Lower lobe of right lung (tissue), 2 donors: ENCODE data around the gene TRAF7. TPM values are rescaled to one million over a fixed set of nuclear protein-coding genes. Genes with fewer than 3 reads are reported as not detected.

Source experiments
- ATAC-seq, 2 donors: fragments of 200-7000 bp; cut with Tn5 transposase; one replicate each; pipeline ENCODE4 v1.9.1; 2020 to 2022; ENCODE audit warnings: mild to moderate bottlenecking in 2 of 2, moderate library complexity in 2 of 2
- DNase-seq: peaks from one replicate; pipeline ENCODE4 v3.0.0-alpha.2; 2020
- H3K27ac ChIP-seq: fragments of 200-600 bp; one replicate; pipeline ENCODE4 v1.8.0; 2022
- H3K27me3 ChIP-seq: fragments of 200-600 bp; one replicate; pipeline ENCODE4 v1.8.0; 2022; ENCODE audit warnings: low read depth
- H3K36me3 ChIP-seq: fragments of 200-600 bp; one replicate; pipeline ENCODE4 v1.8.0; 2022; ENCODE audit warnings: mild to moderate bottlenecking
- H3K4me1 ChIP-seq: fragments of 200-600 bp; one replicate; pipeline ENCODE4 v1.8.0; 2022
- H3K4me3 ChIP-seq: fragments of 200-600 bp; one replicate; pipeline ENCODE4 v1.8.0; 2022; ENCODE audit warnings: mild to moderate bottlenecking
- H3K9me3 ChIP-seq: fragments of 200-600 bp; one replicate; pipeline ENCODE4 v1.8.0; 2022
- intact Hi-C: fragments of 100-400 bp; cut with DNase I; formaldehyde crosslinking; loops from one replicate; pipeline ENCODE4 v1.11.0; 2022
- total RNA-seq: library from RNA; stranded (reverse); fragmentation: NEBNext Ultra II Directional; extraction: Animal tissue kit (Norgen Biotek cat#: 25700); gene quantifications from one replicate; pipeline ENCODE4 v1.2.1, GENCODE V29; 2021
- TF ChIP-seq, protein P1 (sequence below): fragments of 200-600 bp; IDR thresholded peaks from one replicate; pipeline ENCODE4 v1.8.0; 2022; ENCODE audit warnings: antibody characterized with exemption, mild to moderate bottlenecking
- donor health status: DM: no; HTN: yes; CAD: no; lungs with severe emphysema.

The TRAF7 gene
- total RNA-seq, 1 donor from 2014 or later: 61.9 TPM

DNA sequence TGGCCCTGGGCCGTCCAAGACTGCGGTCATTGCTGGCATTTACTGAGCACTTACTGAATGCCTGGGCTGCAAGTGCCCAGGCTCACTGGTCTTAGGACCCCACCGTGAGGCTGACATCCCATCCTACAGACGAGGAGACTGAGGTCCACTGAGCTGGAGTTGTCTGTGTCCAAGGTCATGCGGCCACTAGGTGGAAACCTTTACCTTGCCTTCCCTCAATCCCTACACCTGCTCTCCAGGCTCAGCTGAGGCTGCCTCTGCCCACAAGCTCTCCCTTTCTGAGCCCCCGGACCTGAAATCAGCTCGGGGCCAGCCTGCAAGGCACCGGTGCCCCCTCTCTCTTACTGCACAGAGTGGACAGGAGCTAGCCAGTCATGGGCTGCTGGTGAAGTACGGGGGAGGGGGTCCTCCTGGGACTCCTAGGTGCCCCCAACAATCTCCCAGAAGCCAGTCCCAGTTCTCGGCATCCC is 39.3 kb downstream of the TRAF7 start:
- TF ChIP-seq, protein P1, sequence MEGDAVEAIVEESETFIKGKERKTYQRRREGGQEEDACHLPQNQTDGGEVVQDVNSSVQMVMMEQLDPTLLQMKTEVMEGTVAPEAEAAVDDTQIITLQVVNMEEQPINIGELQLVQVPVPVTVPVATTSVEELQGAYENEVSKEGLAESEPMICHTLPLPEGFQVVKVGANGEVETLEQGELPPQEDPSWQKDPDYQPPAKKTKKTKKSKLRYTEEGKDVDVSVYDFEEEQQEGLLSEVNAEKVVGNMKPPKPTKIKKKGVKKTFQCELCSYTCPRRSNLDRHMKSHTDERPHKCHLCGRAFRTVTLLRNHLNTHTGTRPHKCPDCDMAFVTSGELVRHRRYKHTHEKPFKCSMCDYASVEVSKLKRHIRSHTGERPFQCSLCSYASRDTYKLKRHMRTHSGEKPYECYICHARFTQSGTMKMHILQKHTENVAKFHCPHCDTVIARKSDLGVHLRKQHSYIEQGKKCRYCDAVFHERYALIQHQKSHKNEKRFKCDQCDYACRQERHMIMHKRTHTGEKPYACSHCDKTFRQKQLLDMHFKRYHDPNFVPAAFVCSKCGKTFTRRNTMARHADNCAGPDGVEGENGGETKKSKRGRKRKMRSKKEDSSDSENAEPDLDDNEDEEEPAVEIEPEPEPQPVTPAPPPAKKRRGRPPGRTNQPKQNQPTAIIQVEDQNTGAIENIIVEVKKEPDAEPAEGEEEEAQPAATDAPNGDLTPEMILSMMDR: peak; percentile 54
- Histone ChIP-seq H3K27me3 (peaks cover 40% of the 10 kb centered on the region), H3K4me3 (no peak overlapping the region), H3K4me1 (peaks cover 13% of the 10 kb centered on the region), H3K36me3 (no peaks in the 10 kb centered on the region), H3K9me3 (no peaks in the 10 kb centered on the region), H3K27ac (no peak overlapping the region)
- intact Hi-C loops: no loop called here
- ATAC-seq: peak; percentile 75 to 82
- no peak for DNase-seq

DNA sequence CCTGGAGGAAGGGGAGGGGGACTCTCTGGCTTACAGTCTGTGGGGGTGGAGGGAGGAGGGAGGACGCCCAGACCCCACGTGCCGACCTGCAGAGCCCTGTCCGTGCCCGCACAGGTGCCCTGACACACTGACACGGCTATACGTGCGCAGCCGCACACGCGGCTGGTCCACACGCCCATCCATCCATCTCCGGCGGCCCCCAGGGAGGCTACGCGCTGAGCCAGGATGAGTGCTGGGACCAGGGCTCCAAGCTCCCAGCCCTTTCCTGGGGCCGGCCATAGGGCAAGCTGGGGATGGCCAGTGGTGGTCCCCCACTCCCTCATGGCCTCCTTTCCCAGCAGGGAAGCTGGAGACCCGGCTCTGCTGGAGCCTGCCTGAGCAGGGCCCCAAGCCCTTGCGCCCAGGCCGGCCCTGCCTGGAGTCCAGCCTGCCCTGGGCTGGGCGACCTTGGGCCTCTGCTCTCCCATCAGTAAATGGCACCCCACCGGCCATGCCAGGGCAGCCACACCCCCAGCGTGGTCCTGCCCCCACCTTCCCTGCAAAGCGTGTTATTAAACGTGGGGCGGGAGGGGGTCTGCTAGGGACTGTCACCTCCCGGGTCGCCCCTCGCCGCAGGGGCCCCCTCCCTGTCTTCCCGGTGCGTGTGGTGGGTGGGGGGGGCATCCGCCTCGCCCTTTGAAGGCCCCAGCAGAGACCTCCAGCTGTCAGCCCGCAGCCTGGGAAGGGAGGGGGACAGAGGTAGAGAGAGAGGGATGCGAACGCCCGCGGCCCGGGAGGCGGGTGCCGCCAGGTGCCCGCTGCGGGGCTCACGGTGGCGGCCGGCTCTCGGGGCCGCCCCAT is 40.0 kb downstream of the TRAF7 start:
- DNase-seq: no peak
- intact Hi-C loops: no loop called here
- Histone ChIP-seq H3K4me3 (peak overlapping the region; percentile 36), H3K27ac (no peak overlapping the region), H3K27me3 (peaks cover 40% of the 10 kb centered on the region), H3K4me1 (peaks cover 13% of the 10 kb centered on the region), H3K36me3 (no peaks in the 10 kb centered on the region), H3K9me3 (no peaks in the 10 kb centered on the region)
- TF ChIP-seq, protein P1: no peak
- peak; percentile 3 to 16 for ATAC-seq

DNA sequence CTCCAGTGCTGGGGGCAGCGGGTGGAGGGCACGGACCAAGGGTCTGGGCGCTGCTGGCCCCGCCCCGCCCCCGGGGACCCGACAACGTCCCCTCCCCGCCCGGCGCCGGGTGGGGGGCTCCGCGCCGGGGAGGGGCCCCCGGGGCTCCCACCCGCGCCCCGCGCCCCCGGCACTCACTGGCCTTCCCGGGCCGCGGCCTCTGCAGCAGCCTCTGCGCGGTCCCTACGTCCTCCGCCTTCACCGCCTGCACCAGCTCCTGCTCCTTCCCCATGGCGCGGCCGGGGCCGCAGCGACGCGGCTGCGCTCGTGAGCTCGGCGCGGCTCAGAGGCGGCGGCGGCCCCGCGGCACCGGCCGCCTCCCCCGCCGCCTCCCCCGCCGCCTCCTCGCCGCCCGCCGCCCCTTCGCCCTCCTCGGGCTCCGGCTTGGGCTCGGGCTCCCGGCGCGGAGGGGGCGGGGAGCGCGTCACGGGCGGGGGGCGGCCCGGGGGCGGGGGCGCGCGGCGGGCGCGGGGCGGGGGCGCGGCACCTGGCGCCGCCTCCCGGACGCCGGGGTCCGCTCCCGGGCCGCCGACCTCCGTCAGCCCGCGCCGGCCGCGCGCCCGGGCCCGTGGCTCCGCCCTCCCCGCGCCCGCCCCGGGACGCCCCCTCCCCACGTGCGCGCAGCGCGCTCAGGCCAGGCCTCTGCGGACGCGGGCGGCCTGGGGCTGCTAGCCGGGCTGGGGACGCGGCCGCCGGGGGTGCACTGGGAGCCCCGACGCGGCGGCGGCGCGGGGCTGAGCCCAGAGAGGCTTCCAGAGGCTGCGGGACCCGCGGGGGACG is 40.8 kb downstream of the TRAF7 start, which contains the start of gene CASKIN1:
Gene CASKIN1 (minus strand): TSS at position 444 of the 819 bp plus-strand sequence. CDS start 173 bp downstream, at position 271.
- H3K27me3 ChIP-seq: peaks cover 40% of the 10 kb centered on the region

DNA sequence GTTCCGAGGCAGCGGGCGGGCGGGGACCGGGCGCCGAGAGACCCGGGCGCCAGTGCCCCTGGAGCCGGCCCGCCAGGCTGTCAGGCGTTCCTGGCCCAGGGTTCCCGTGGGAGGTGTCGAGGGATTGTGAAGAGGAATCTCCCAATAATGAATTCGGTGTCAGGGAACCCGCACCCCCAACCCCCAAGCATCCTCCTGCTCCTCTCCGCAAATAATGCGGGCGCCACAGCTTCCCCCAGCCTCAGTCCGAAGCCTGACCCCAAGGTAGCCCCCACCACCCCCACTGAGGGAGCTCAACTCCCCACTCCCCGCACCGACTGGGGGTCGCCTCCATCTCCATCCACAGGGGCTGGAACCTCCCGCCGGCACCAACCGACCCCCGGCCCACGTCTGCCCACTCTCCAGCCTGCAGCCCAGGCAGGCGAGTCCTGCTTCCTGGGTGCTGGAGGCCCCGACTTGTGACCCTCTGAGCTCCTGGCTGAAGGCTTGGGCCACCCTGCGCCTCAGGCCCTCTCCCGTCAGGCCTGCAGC is 41.5 kb downstream of the TRAF7 start:
- DNase-seq (no peak), ATAC-seq (no peak)
- Histone ChIP-seq H3K4me1 (peaks cover 13% of the 10 kb centered on the region), H3K9me3 (no peaks in the 10 kb centered on the region), H3K27me3 (peaks cover 40% of the 10 kb centered on the region), H3K4me3 (no peak overlapping the region), H3K27ac (no peak overlapping the region), H3K36me3 (no peaks in the 10 kb centered on the region)
- TF ChIP-seq, protein P1: no peak
- intact Hi-C loops: no loop called here

More for the DNA sequence above, 40.8 kb downstream of the TRAF7 start, which contains the start of gene CASKIN1:
- Histone ChIP-seq H3K4me1 (peaks cover 13% of the 10 kb centered on the region), H3K36me3 (no peaks in the 10 kb centered on the region), H3K27ac (no peak within 1 kb of the TSS), H3K9me3 (no peaks in the 10 kb centered on the region), H3K4me3 (peak within 1 kb of the TSS; percentile 36)
- intact Hi-C loops: no loop called here
- DNase-seq: no peak
- TF ChIP-seq, protein P1: no peak
- peak in 1 of 2 donors; percentile 4 for ATAC-seq

DNA sequence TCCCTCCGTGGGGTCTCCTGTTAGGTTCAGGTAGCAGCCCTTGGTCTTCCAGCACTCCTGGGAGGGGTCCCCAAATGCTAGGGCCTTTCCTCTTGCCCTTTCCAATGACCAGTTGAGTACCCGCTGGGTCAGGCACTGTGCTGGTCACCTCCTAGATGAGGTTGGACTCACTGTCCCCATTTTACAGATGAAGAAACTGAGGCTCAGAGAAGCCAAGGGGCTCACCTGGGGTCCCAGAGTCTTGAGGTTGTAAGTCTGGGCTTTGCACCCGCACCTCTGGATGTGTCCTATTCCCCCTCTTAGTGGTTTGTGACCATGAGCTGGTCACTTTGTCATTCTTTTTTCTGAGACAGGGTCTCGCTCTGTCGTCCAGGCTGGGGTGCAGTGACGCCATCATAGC is 42.2 kb downstream of the TRAF7 start:
- TF ChIP-seq, protein P1: no peak
- intact Hi-C loops: no loop called here
- peaks cover 40% of the 10 kb centered on the region for H3K27me3 ChIP-seq

More for the DNA sequence above, 42.2 kb downstream of the TRAF7 start:
- H3K4me3 ChIP-seq: no peak overlapping the region
- DNase-seq: no peak
- no peak for ATAC-seq
- H3K36me3 ChIP-seq: no peaks in the 10 kb centered on the region
- H3K9me3 ChIP-seq: no peaks in the 10 kb centered on the region
- H3K4me1 ChIP-seq: peaks cover 13% of the 10 kb centered on the region
- no peak overlapping the region for H3K27ac ChIP-seq
